NCI-H446 treated with DMSO at 0.1 percent for 48 hours (cell line): ENCODE data around the gene RBM20.

Experiments used
- DNase-seq: peaks from one replicate; lab custom pipeline; 2025; lab: John Stamatoyannopoulos, UW

RBM20 gene

GRCh38 chr10:110872145-110872983, 228.2 kb downstream of the RBM20 start:
- DNase-seq: peak; percentile 57

GRCh38 chr10:110872984-110873923, 229.1 kb downstream of the RBM20 start:
- no peak for DNase-seq

- DNase-seq: no peak
Measured at GRCh38 chr10:110873951-110874350, 229.8 kb downstream of the RBM20 start.

- DNase-seq: no peak
Measured at GRCh38 chr10:110876000-110876399, 231.9 kb downstream of the RBM20 start.

GRCh38 chr10:110876788-110877187, 232.7 kb downstream of the RBM20 start:
- no peak for DNase-seq

GRCh38 chr10:110880012-110880411, 235.9 kb downstream of the RBM20 start:
- DNase-seq: no peak

GRCh38 chr10:110881247-110881646, 237.1 kb downstream of the RBM20 start:
- no peak for DNase-seq

GRCh38 chr10:110881905-110882304, 237.8 kb downstream of the RBM20 start:
- DNase-seq: no peak

- no peak for DNase-seq
Measured at GRCh38 chr10:110883924-110884323, 239.8 kb downstream of the RBM20 start.

- peak; percentile 12 for DNase-seq
Measured at GRCh38 chr10:110885932-110886674, 242.0 kb downstream of the RBM20 start.

- DNase-seq: no peak
Measured at GRCh38 chr10:110887560-110887959, 243.4 kb downstream of the RBM20 start.
